Trophoblast cell (in vitro differentiated cells and primary cell): ENCODE data around the gene CLIP2.
A peak's percentile ranks its signal among the peaks of the same experiment; 100 is the strongest.

Experiments
- DNase-seq, 2 donors: peaks; one replicate each; pipeline ENCODE4 v3.0.0-alpha.2; 2016
- H2AFZ ChIP-seq: 2 replicates; pipeline ENCODE4 v1.6.1; 2013; ENCODE audit warnings: low read length, moderate library complexity, mild to moderate bottlenecking; ENCODE audit not compliant: insufficient read depth, poor library complexity
- H2AK5ac ChIP-seq: 2 replicates; pipeline ENCODE4 v1.6.1; 2013; ENCODE audit warnings: mild to moderate bottlenecking, low read length
- H2BK120ac ChIP-seq: 2 replicates; pipeline ENCODE4 v1.6.1; 2013; ENCODE audit warnings: low read length, mild to moderate bottlenecking, moderate library complexity; ENCODE audit not compliant: insufficient read depth, poor library complexity
- H2BK12ac ChIP-seq: 2 replicates; pipeline ENCODE4 v1.6.1; 2013; ENCODE audit warnings: mild to moderate bottlenecking, low read length, moderate library complexity
- H2BK5ac ChIP-seq: 2 replicates; pipeline ENCODE4 v1.6.1; 2013; ENCODE audit warnings: low read length, low read depth, moderate library complexity, mild to moderate bottlenecking; ENCODE audit not compliant: poor library complexity
- H3K14ac ChIP-seq: 2 replicates; pipeline ENCODE4 v1.6.1; 2013; ENCODE audit warnings: mild to moderate bottlenecking, low read length
- H3K18ac ChIP-seq: 2 replicates; pipeline ENCODE4 v1.6.1; 2013; ENCODE audit warnings: mild to moderate bottlenecking, low read length
- H3K23ac ChIP-seq: 2 replicates; pipeline ENCODE4 v1.6.1; 2013; ENCODE audit warnings: low read length
- H3K27ac ChIP-seq: 2 replicates; pipeline ENCODE4 v1.5.1; 2013; ENCODE audit warnings: low read depth, mild to moderate bottlenecking, inconsistent platforms, low read length, moderate library complexity
- H3K27me3 ChIP-seq: 2 replicates; pipeline ENCODE4 v1.6.1; 2013; ENCODE audit warnings: inconsistent platforms, mild to moderate bottlenecking, low read length, moderate library complexity; ENCODE audit not compliant: insufficient read depth
- H3K36me3 ChIP-seq, 2 experiments: 1 replicate in 1 of 2; 2 replicates in 1 of 2; pipeline ENCODE4 v1.6.1; 2013; ENCODE audit warnings: low read length in 2 of 2, mild to moderate bottlenecking in 2 of 2, moderate library complexity in 1 of 2; ENCODE audit not compliant: insufficient read depth in 2 of 2, control insufficient read depth in 1 of 2
- H3K4ac ChIP-seq: 2 replicates; pipeline ENCODE4 v1.6.1; 2013; ENCODE audit warnings: low read depth, mild to moderate bottlenecking, low read length, moderate library complexity
- H3K4me1 ChIP-seq, 2 experiments: 1 replicate in 1 of 2; 2 replicates in 1 of 2; pipeline ENCODE4 v1.6.1; 2013; ENCODE audit warnings: low read length in 2 of 2, mild to moderate bottlenecking in 2 of 2, moderate library complexity in 1 of 2; ENCODE audit not compliant: insufficient read depth in 2 of 2, control insufficient read depth in 1 of 2
- H3K4me2 ChIP-seq: 2 replicates; pipeline ENCODE4 v1.6.1; 2013; ENCODE audit warnings: inconsistent platforms, mild to moderate bottlenecking, low read length, moderate library complexity
- H3K4me3 ChIP-seq: 2 replicates; pipeline ENCODE4 v1.5.1; 2013; ENCODE audit warnings: mild to moderate bottlenecking, low read depth, low read length, inconsistent platforms
- H3K79me1 ChIP-seq: one replicate; pipeline ENCODE4 v1.6.1; 2013; ENCODE audit warnings: low read length
- H3K79me2 ChIP-seq: 2 replicates; pipeline ENCODE4 v1.6.1; 2013; ENCODE audit warnings: low read length, mild to moderate bottlenecking; ENCODE audit not compliant: control insufficient read depth, insufficient read depth, poor library complexity
- H3K9ac ChIP-seq: 2 replicates; pipeline ENCODE4 v1.6.1; 2013; ENCODE audit warnings: mild to moderate bottlenecking, low read length
- H3K9me3 ChIP-seq: 2 replicates; pipeline ENCODE4 v1.6.1; 2013; ENCODE audit warnings: low read depth, mild to moderate bottlenecking, control low read depth, inconsistent platforms, low read length; ENCODE audit not compliant: insufficient read depth
- H4K12ac ChIP-seq: 2 replicates; pipeline ENCODE4 v1.6.1; 2013; ENCODE audit warnings: low read depth, mild to moderate bottlenecking, low read length, moderate library complexity
- H4K8ac ChIP-seq: 2 replicates; pipeline ENCODE4 v1.6.1; 2013; ENCODE audit warnings: low read depth, mild to moderate bottlenecking, low read length, moderate library complexity
- H4K91ac ChIP-seq: one replicate; pipeline ENCODE4 v1.6.1; 2013; ENCODE audit warnings: low read depth, mild to moderate bottlenecking, low read length, moderate library complexity
- WGBS: extraction: QIAGEN DNeasy Blood & Tissue Kit; methylation state at CpG from one replicate; pipeline ENCODE4 v1.1.7; 2013; ENCODE audit warnings: missing lambda C conversion rate; ENCODE audit not compliant: insufficient read length, insufficient coverage; ENCODE audit errors: extremely low coverage; 5-methylcytosine and 5-hydroxymethylcytosine counted together

Gene CLIP2

GRCh38 chr7:74454021-74454924 lies 165.1 kb downstream of the CLIP2 start:
- H3K9me3 ChIP-seq = peaks cover 2% of the 10 kb centered on the region
- H3K18ac ChIP-seq = peak overlapping the region; percentile 78
- WGBS = no CpG with 5 or more reads among the region's 61 CpGs
- H4K12ac ChIP-seq = peak overlapping the region; percentile 1
- H2BK120ac ChIP-seq = no peak overlapping the region
- H3K14ac ChIP-seq = peak overlapping the region; percentile 6
- peak overlapping the region; percentile 78 for H3K4me3 ChIP-seq
- H3K4me2 ChIP-seq = peak overlapping the region; percentile 76
- H3K79me1 ChIP-seq = peaks cover 15% of the 10 kb centered on the region
- no peak for DNase-seq
- peak overlapping the region; percentile 72 for H3K4ac ChIP-seq
- no peak overlapping the region for H2BK12ac ChIP-seq
- peaks cover 6% of the 10 kb centered on the region for H3K79me2 ChIP-seq
- peak overlapping the region; percentile 88 for H4K8ac ChIP-seq
- H4K91ac ChIP-seq = peak overlapping the region; percentile 79
- no peaks in the 10 kb centered on the region for H3K27me3 ChIP-seq
- H3K4me1 ChIP-seq = peaks cover 2 to 8% of the 10 kb centered on the region in 2 experiments
- no peak overlapping the region for H3K23ac ChIP-seq
- no peak overlapping the region for H3K27ac ChIP-seq
- H2BK5ac ChIP-seq = no peak overlapping the region
- H3K36me3 ChIP-seq = peaks cover 2 to 4% of the 10 kb centered on the region in 2 experiments
- peak overlapping the region; percentile 46 for H2AFZ ChIP-seq
- peak overlapping the region; percentile 64 for H3K9ac ChIP-seq
- H2AK5ac ChIP-seq = peak overlapping the region; percentile 7

GRCh38 chr7:74454925-74455288 lies 165.7 kb downstream of the CLIP2 start:
- Histone ChIP-seq H3K4me1 (peaks cover 2 to 8% of the 10 kb centered on the region in 2 experiments), H4K12ac (peak overlapping the region; percentile 1), H3K27ac (no peak overlapping the region), H3K9ac (peak overlapping the region; percentile 28), H4K8ac (no peak overlapping the region), H3K36me3 (peaks cover 2 to 4% of the 10 kb centered on the region in 2 experiments), H3K79me2 (peaks cover 6% of the 10 kb centered on the region), H2BK5ac (no peak overlapping the region), H3K23ac (no peak overlapping the region), H3K4me3 (peak overlapping the region; percentile 78), H3K14ac (peak overlapping the region; percentile 6), H2BK12ac (no peak overlapping the region), H4K91ac (no peak overlapping the region), H2AK5ac (no peak overlapping the region), H3K9me3 (peaks cover 2% of the 10 kb centered on the region), H2AFZ (no peak overlapping the region), H2BK120ac (no peak overlapping the region), H3K79me1 (peaks cover 15% of the 10 kb centered on the region), H3K18ac (peak overlapping the region; percentile 7), H3K4me2 (peak overlapping the region; percentile 76), H3K27me3 (no peaks in the 10 kb centered on the region), H3K4ac (no peak overlapping the region)
- WGBS = no CpG with 5 or more reads among the region's 11 CpGs
- DNase-seq = no peak

- Histone ChIP-seq H3K27ac (no peak overlapping the region), H2BK12ac (no peak overlapping the region), H2AFZ (no peak overlapping the region), H2BK5ac (no peak overlapping the region), H3K36me3 (peaks cover 2 to 4% of the 10 kb centered on the region in 2 experiments), H3K4me1 (peaks cover 2 to 8% of the 10 kb centered on the region in 2 experiments), H3K9ac (no peak overlapping the region), H3K4me2 (no peak overlapping the region), H3K4me3 (no peak overlapping the region), H3K27me3 (no peaks in the 10 kb centered on the region), H3K79me2 (peaks cover 6% of the 10 kb centered on the region), H2AK5ac (no peak overlapping the region), H3K9me3 (peaks cover 2% of the 10 kb centered on the region), H4K8ac (no peak overlapping the region), H3K14ac (no peak overlapping the region), H4K91ac (no peak overlapping the region), H3K4ac (no peak overlapping the region), H4K12ac (no peak overlapping the region), H3K79me1 (peaks cover 15% of the 10 kb centered on the region), H3K23ac (no peak overlapping the region), H2BK120ac (no peak overlapping the region), H3K18ac (no peak overlapping the region)
- WGBS = no CpG with 5 or more reads among the region's 13 CpGs
- no peak for DNase-seq
Observed at GRCh38 chr7:74455291-74455804, 166.1 kb downstream of the CLIP2 start.
